Stimulated activated CD4-positive, alpha-beta T cell treated with anti-CD3 and anti-CD28 coated beads, TNF-alpha, amount 100 ng/mL, for 24 hours (primary cell): ENCODE measurements around the gene PKM.
"Not testable (repeated sequence)": the region's sequence is repeated elsewhere in the genome, so short reads cannot be mapped to it uniquely, and the experiment has no call there.

ENCODE experiments used
- DNase-seq, 3 experiments: peaks; one replicate each; pipeline ENCODE4 v3.0.0-alpha.2; 2020; ENCODE audit warnings: low read depth in 3 of 3

The PKM gene

GRCh38 chr15:72231066-72231832, at the start of gene PKM:
Gene PKM (minus strand): TSS chr15:72231190. CDS start chr15:72219097, 12,093 bp downstream.
- DNase-seq: peak; percentile 94 to 98 (median 97)

GRCh38 chr15:72280751-72281150, 49.8 kb upstream of the PKM start:
- no peak for DNase-seq

GRCh38 chr15:72278737-72279136, 47.7 kb upstream of the PKM start:
- no peak for DNase-seq

- DNase-seq: no peak
Observed at GRCh38 chr15:72276326-72276700, 45.3 kb upstream of the PKM start.

- not testable (repeated sequence) for DNase-seq
Observed at GRCh38 chr15:72275635-72276325, 44.8 kb upstream of the PKM start.

- no peak for DNase-seq
Observed at GRCh38 chr15:72272997-72273352, 42.0 kb upstream of the PKM start.

- peak; percentile 98 to 99 (median 98) for DNase-seq
Observed at GRCh38 chr15:72272213-72272996, 41.4 kb upstream of the PKM start, which contains the start of gene PARP6. Gene PARP6 (minus strand): TSS chr15:72272554. CDS start chr15:72267477, 5,077 bp downstream.

- DNase-seq: peak in 1 of 3 experiments; percentile 18
Observed at GRCh38 chr15:72271895-72272212, 40.9 kb upstream of the PKM start.

GRCh38 chr15:72271221-72271620, 40.2 kb upstream of the PKM start:
- DNase-seq: no peak

GRCh38 chr15:72269739-72270138, 38.7 kb upstream of the PKM start:
- DNase-seq: no peak

GRCh38 chr15:72265031-72265430, 34.0 kb upstream of the PKM start:
- DNase-seq: no peak

GRCh38 chr15:72252663-72253299, 21.8 kb upstream of the PKM start:
- DNase-seq: no peak

GRCh38 chr15:72249142-72249810, 18.3 kb upstream of the PKM start:
- no peak for DNase-seq

GRCh38 chr15:72248514-72248913, 17.5 kb upstream of the PKM start:
- no peak for DNase-seq

- DNase-seq: no peak
Observed at GRCh38 chr15:72242775-72243370, 11.9 kb upstream of the PKM start.

- no peak for DNase-seq
Observed at GRCh38 chr15:72239652-72240051, 8.7 kb upstream of the PKM start.

- no peak for DNase-seq
Observed at GRCh38 chr15:72238586-72238985, 7.6 kb upstream of the PKM start.

GRCh38 chr15:72237853-72238224, 6.8 kb upstream of the PKM start:
- DNase-seq: no peak

GRCh38 chr15:72237029-72237852, 6.3 kb upstream of the PKM start:
- peak; percentile 57 to 76 (median 59) for DNase-seq

GRCh38 chr15:72236381-72237003, 5.5 kb upstream of the PKM start:
- no peak for DNase-seq
